Cardiac septum (tissue), 1 donor: ENCODE measurements around the gene TMEM229B. TPM values are rescaled to one million over a fixed set of nuclear protein-coding genes. Genes with fewer than 3 reads are reported as not detected.

Experiments used
- DNase-seq: peaks from one replicate; pipeline ENCODE4 v3.0.0-alpha.2; 2020; ENCODE audit warnings: low spot score
- intact Hi-C: fragments of 100-400 bp; cut with DNase I; formaldehyde crosslinking; loops from one replicate; pipeline ENCODE4 v1.14.0; 2022
- total RNA-seq: library from RNA; stranded (reverse); fragmentation: NEBNext Ultra II Directional; extraction: Animal tissue kit (Norgen Biotek cat#: 25700); gene quantifications from one replicate; pipeline ENCODE4 v1.2.1, GENCODE V29; 2021
- donor health status: DM: no; HTN: no; CAD: no.

Gene TMEM229B
- total RNA-seq, 1 donor from 2014 or later: 1.6 TPM

DNA sequence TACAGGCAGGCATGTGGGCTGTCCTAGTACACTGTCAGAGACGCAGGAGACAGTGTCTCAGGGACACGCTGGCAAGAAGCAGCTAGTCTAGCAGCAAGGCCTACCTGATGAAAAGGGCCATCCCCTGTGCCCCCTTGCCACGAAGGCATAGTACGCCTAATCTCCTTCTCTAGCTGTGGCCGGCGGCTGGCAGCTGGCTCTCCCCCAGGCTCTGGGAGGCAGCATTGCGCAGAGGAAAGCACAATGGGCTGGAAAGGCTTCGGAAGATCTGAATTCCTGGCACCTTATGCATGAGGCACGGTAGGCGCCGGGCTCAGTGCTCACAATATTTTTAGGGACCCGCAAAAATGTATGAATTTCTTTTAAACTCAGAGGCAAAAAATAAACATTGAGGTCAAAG, 28.6 kb upstream of the TMEM229B start:
- no peak for DNase-seq
- intact Hi-C loops: no loop called here

DNA sequence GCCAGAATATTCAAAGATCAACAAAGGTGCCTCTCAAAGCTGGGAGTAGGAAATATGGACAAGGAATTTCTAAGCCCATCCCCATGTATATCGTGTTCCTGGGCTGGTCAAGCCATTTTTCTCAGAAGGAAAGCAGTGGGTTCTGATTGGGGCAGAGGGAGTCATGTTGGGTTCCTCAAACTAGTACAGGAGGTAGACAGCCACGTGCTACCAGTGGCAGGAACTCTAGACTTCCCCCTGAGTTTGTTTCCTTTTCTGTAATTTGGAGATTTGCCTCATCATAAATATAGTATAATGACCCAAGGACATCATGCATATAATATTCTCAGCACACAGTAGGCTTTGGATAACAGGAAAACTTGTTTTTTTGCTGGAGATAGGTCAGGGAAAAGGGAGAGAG, 28.2 kb upstream of the TMEM229B start:
- intact Hi-C loops: no loop called here
- DNase-seq: no peak

GRCh38 chr14:67515386-67516079, 27.0 kb upstream of the TMEM229B start:
- DNase-seq: no peak

DNA sequence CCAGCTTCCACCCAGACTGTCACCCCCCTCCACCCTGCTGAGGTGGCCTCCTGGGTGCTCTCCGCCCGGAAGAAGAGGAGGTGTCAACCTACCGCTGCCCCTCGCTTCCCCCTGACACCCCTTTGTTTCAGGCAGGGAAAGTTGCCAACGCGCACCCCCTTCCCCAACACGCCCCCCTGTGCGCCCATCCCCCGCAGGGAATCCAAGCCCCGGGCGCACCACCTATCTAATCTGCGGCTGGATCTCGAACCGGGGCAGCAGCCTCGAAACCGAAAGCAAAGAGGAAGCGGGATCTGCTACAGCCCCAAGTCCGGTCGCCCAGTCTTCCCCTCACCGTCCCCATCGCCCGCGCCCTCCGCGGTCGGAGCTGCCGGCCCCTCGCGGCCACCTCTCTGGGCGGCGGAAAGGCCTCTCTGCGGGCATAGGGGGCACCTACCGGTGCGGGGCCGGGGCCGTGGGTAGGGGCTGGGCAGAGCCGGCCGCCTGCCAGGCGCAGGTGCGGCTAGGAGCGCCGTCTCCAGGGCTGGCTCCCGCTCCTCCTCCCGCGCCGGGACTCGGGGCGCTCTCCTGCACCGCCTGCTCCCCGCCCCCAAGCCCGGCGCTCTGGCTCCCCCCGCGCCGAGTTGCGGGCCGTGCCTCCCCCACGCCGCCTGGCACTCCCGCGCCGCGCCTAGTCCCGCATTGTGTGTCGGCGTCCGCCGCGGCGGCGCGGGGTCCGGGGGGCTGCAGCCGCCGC, 26.3 kb upstream of the TMEM229B start:
- intact Hi-C loops: no loop called here
- DNase-seq: peak; percentile 78

More at GRCh38 chr14:67515386-67516079, 27.0 kb upstream of the TMEM229B start:
- intact Hi-C loops: no loop called here

GRCh38 chr14:67514203-67514607, 25.7 kb upstream of the TMEM229B start:
- intact Hi-C loops: no loop called here
- DNase-seq: no peak

DNA sequence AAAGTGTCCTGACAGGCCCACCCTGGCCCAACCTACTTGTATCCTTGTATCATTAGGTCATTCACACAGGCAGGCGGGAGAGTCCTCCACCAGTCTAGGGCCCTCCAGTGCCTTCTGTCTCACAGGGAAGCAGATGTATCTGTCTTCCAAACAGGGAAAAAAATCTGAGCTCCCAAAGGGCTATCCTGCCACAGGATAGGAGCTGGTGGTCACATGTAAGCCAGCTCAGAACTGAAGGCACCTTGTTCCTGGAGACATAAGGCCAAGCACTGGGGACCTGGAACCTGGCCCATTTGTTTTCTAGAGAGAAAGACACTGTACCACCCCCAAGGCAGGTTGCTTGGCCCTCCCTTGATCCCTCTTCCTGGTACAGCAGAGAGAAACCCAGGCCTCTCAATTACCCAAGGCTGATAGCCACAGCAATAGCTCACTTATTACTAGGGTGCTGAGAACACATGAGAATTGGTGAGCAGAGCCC, 25.1 kb upstream of the TMEM229B start:
- no peak for DNase-seq
- intact Hi-C loops: no loop called here

DNA sequence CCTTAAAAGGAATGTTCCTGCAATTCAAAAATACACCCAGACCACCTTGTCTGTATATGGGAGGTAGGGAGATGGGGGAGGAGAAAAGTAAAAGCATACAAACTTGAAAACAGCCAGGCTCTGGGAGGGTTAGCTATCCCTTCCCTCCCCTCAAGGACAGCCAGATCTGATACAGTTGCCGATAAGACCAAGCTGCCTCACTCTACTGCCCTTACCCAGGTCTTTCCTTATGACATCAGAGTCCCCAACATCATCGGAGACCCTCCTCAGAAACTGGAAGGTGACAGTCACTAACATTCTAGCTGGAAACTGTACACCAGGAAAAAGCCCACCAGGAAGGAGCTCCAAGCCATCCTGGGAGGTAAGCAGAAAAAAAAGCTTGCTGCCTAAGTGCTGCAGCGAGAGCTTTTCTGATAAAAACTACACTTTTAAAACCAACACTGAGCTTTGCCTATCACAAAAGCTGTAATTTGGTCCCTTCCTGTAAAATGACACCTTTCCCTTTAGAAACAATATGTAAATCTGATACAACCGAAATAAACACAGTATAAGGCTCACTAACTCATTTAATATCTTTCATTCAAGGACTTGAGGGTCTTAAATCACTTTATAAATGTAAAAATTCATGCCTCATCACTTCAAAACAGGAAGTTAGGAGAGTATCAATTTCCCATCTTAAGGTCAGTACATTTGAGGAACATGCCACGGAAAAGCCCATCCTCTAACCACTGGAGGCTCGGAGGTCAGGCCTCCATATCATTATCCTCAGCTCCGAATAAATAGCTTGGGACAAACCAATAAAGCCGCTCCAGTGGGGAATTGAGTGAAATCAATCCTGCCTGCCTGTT, 24.2 kb upstream of the TMEM229B start:
- intact Hi-C loops: no loop called here
- DNase-seq: no peak

DNA sequence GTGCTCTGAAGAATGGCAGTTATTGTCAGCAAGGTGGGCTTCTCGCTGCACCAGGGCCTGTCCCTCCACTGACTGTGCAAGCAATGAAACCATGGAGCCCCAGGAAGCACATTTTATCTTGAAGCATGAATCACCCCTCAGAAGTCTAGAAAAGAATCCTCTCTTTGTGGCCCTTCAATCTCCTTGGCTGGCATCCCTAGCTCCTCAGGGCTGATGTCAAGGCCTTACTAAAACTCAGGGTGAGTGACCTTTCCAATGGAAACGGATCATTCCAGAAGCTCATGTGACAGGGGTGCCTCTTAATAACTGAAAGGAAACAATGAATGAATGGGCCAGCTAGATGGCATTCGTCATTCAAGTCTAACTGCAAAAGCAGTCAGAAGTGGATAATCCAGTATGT, 22.3 kb upstream of the TMEM229B start:
- intact Hi-C loops: no loop called here
- DNase-seq: no peak

DNA sequence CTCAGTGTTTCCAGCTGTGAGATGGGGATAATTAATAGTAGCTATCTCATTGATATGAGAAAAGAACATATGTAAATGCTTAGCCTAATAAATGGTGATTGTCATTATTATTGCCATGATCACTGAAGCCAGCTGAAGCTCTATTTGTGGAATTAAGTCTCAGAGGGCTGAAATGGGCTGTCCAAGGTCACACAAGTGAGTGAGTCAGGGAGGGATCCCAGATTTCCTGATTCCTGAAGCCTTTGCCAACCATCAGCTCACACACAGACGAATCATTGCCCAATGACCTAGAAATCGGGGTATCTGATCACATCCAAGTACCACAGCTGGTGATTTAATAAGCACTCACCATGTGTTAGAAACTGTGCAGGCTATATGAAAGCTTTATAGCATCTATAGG, 21.6 kb upstream of the TMEM229B start:
- no peak for DNase-seq
- intact Hi-C loops: no loop called here

- intact Hi-C loops: no loop called here
- DNase-seq: no peak
Observed at GRCh38 chr14:67508956-67509355, 20.4 kb upstream of the TMEM229B start.

DNA sequence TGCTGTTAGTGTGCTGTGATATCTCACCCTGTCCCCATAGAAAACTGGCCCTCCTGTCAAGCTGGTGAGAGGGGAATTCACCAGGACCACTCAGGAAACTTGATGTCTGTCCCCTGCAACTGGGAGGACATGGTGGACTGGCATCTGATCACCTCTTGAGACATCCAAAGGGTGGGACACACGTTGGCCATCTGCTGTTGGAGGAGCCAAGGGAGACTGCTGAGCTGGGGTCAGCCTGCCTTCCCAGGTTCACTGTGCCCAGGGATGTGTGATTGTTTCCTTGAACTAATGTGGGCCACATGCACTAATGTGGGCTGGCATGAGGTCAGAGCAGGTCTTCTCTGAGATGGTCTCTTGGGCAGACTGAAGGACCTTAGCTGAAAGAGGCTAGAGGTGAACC, 16.7 kb upstream of the TMEM229B start:
- no peak for DNase-seq
- intact Hi-C loops: no loop called here

DNA sequence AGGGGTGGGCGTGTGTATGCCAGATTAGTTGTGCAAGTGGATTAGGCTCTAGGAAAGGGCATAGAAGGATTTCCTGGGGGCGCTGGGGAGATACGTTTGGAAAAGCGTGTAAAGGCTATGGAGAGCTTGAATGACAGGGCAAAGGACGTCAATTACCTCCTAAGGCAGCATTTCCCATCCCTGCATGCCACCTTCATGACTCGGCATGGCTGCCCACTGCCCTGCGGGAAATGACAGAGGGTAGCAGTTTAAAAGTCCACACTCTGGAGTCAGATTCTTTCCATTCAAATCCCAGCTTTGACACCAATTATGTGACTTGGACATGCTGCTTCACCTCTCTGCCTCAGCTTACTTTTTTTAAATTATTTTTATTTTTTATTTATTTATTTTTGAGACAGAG, 14.8 kb upstream of the TMEM229B start:
- DNase-seq: no peak
- intact Hi-C loops: no loop called here

DNA sequence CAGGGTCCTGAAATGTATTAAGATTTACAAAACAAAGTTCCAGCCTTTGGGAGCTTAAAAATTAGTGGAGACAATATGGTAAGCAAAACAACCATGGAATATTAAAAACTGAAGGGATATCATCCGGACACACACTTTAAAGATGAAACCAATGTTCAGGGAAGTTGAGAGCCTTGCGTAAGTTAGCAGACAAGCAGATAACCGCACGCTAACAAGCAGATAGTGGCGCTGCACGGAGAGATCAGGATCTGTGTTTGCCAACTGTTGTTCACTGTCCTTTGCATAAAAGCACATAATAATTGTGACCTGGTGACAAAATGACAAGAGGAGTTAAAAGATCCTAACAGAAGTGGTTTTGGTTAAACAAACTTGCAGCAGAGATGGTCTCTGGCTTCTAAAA, 14.3 kb upstream of the TMEM229B start:
- DNase-seq: no peak
- intact Hi-C loops: no loop called here

GRCh38 chr14:67501670-67502069, 13.1 kb upstream of the TMEM229B start:
- no peak for DNase-seq
- intact Hi-C loops: no loop called here

- intact Hi-C loops: no loop called here
- DNase-seq: no peak
Observed at GRCh38 chr14:67500981-67501380, 12.5 kb upstream of the TMEM229B start.

GRCh38 chr14:67497716-67498115, 9.2 kb upstream of the TMEM229B start:
- intact Hi-C loops: no loop called here

GRCh38 chr14:67497216-67497615, 8.7 kb upstream of the TMEM229B start:
- no peak for DNase-seq
- intact Hi-C loops: no loop called here

More at GRCh38 chr14:67497716-67498115, 9.2 kb upstream of the TMEM229B start:
- no peak for DNase-seq

DNA sequence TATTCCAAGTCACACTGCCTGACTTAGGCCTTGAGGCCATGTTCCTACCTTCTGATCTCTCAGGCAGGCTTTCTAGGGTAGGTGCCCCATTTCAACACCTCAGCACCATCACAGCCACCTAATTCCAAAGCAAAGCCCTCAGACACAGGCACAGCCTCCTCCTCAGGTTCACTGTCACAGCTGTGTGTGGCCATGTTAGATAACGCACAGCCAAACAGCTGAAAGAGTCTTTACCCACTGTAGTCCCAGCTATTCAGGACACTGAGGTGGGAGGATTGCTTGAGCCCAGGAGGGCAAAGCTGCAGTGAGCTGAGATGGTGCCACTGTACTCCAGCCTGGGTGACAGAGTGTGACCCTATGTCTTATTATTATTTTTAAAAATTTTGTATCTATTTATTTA, 7.3 kb upstream of the TMEM229B start:
- intact Hi-C loops: no loop called here
- DNase-seq: no peak

GRCh38 chr14:67493092-67493717, 4.7 kb upstream of the TMEM229B start:
- no peak for DNase-seq
- intact Hi-C loops: no loop called here

GRCh38 chr14:67492538-67492937, 4.0 kb upstream of the TMEM229B start:
- DNase-seq: no peak
- intact Hi-C loops: no loop called here
